ENCODE data around the gene BDH2. TPM values are rescaled to one million over a fixed set of nuclear protein-coding genes. Genes with fewer than 3 reads are reported as not detected.

BDH2 gene
- total and polyA plus RNA-seq, 2 of the 4 experiments (the other 2 are of a cell fraction): 49.7 to 52.2 TPM

GRCh38 chr4:103136671-103137445 is 37.2 kb upstream of the BDH2 start:
- Histone ChIP-seq H2BK120ac (ENCODE audit: low read depth, low read length) (no peak overlapping the region), H2BK5ac (ENCODE audit: low read depth, low read length, poor library complexity, severe bottlenecking) (no peak overlapping the region), H2BK15ac (ENCODE audit: low read depth, low read length) (no peak overlapping the region), H3K18ac (ENCODE audit: low read depth, low read length) (no peak overlapping the region), H3K79me1 (ENCODE audit: low read depth in 1 of 2, low read length in 2 of 2) (no peaks in the 10 kb centered on the region), H2BK20ac (ENCODE audit: low read depth, low read length) (no peak overlapping the region), H3K9ac (ENCODE audit: low read depth, low read length) (no peak overlapping the region), H4K5ac (ENCODE audit: low read depth, low read length) (no peak overlapping the region), H2AK9ac (replicated peaks; ENCODE audit: low read depth, low read length, poor library complexity) (no peak overlapping the region), H3K36me3 (ENCODE audit: control insufficient read depth, insufficient read depth, low read length) (peaks cover 2% of the 10 kb centered on the region; the same call in 1 of the 2 replicates), H3K23ac (ENCODE audit: low read depth, low read length) (no peak overlapping the region), H3K27me3 (ENCODE audit: control insufficient read depth, insufficient read depth, low read length) (no peaks in the 10 kb centered on the region), H4K20me1 (ENCODE audit: insufficient read depth, low read length) (no peaks in the 10 kb centered on the region), H3K9me1 (ENCODE audit: insufficient read depth, low read length) (0 out of 2 replicates have a peak, but pooled peaks cover 2% of the 10 kb centered on the region), H2AK5ac (ENCODE audit: low read depth, low read length) (no peak overlapping the region), H3K9me3 (ENCODE audit: control insufficient read depth, insufficient read depth, low read length) (no peaks in the 10 kb centered on the region), H3K4me3 (ENCODE audit: insufficient read depth, low read depth, low read length) (no peak overlapping the region), H3K14ac (replicated peaks; ENCODE audit: low read depth, low read length) (no peak overlapping the region), H3K27ac (ENCODE audit: insufficient read depth, low read length) (no peak overlapping the region), H3K4me1 (ENCODE audit: control insufficient read depth, insufficient read depth, low read length) (no peaks in the 10 kb centered on the region; the same call in 1 of the 2 replicates), H3K56ac (ENCODE audit: extremely low read depth, insufficient read depth, low read length) (no peak overlapping the region), H3K4me2 (ENCODE audit: low read depth, low read length) (no peak overlapping the region), H3K4ac (ENCODE audit: low read depth, low read length) (no peak overlapping the region), H4K91ac (ENCODE audit: insufficient read depth, low read depth, low read length) (no peak overlapping the region), H2AFZ (replicated peaks; ENCODE audit: low read length, poor library complexity) (no peak overlapping the region), H4K8ac (ENCODE audit: low read depth in 2 of 2, low read length in 2 of 2) (no peak overlapping the region)
- dilution Hi-C loops (cut with HindIII; ENCODE audit: low sequenced_read_pairs, unreplicated experiment) (no loop called here), intact Hi-C loops (cut with micrococcal nuclease) (no loop called here), in situ Hi-C loops (cut with MboI; ENCODE audit: low sequenced_read_pairs) (no loop called here)
- ChIA-PET CTCF (no interaction called here), POLR2A (ENCODE audit: unreplicated experiment) (no interaction called here)
- DNase-seq (no peak), ATAC-seq (ENCODE audit: low read depth) (no peak)
- no TSS peak for BruUV-seq (replicated peaks)
- WGBS, 2 experiments (ENCODE audit: extremely low coverage in 2 of 2, insufficient read length in 1 of 2): no CpG with 5 or more reads among the region's 1 CpG
- TF ChIP-seq NFE2L2 (IDR thresholded peaks at IDR 0.05; ENCODE audit: low read depth, low read length) (no peak), MAFK (IDR thresholded peaks at IDR 0.05; ENCODE audit: low read depth, low read length) (no peak), SMC3 (IDR thresholded peaks at IDR 0.05; ENCODE audit: low read depth, low read length) (no peak), RAD21 (IDR thresholded peaks at IDR 0.05; ENCODE audit: low read length) (no peak), RCOR1 (IDR thresholded peaks at IDR 0.05; ENCODE audit: insufficient replicate concordance, low read length) (no peak), USF2 (IDR thresholded peaks at IDR 0.05; ENCODE audit: low read depth, low read length) (no peak), POLR2A (IDR thresholded peaks at IDR 0.05; ENCODE audit: low read depth, low read length) (no peak), MAZ (IDR thresholded peaks at IDR 0.05; ENCODE audit: borderline replicate concordance, low read depth, low read length) (no peak)

Data from IMR-90 (cell line).